ENCODE results near the gene FSTL4.
"Not testable (repeated sequence)": the region's sequence is repeated elsewhere in the genome, so short reads cannot be mapped to it uniquely, and the experiment has no call there.

FSTL4 gene

GRCh38 chr5:133546500-133546899 is 65.8 kb downstream of the FSTL4 start:
- DNase-seq = no peak

GRCh38 chr5:133544346-133544745 is 68.0 kb downstream of the FSTL4 start:
- no peak for DNase-seq

- no peak for DNase-seq
Measured at GRCh38 chr5:133539818-133540217, 72.5 kb downstream of the FSTL4 start.

GRCh38 chr5:133538718-133539117 is 73.6 kb downstream of the FSTL4 start:
- no peak for DNase-seq

GRCh38 chr5:133535241-133535929 is 77.0 kb downstream of the FSTL4 start:
- DNase-seq = not testable (repeated sequence)

- no peak for DNase-seq
Measured at GRCh38 chr5:133534566-133534965, 77.8 kb downstream of the FSTL4 start.

GRCh38 chr5:133533541-133533940 is 78.8 kb downstream of the FSTL4 start:
- DNase-seq = no peak

- DNase-seq = no peak
Measured at GRCh38 chr5:133531594-133531993, 80.7 kb downstream of the FSTL4 start.

- DNase-seq = no peak
Measured at GRCh38 chr5:133531178-133531577, 81.2 kb downstream of the FSTL4 start.

GRCh38 chr5:133530270-133530669 is 82.1 kb downstream of the FSTL4 start:
- DNase-seq = no peak

- DNase-seq = no peak
Measured at GRCh38 chr5:133528841-133529240, 83.5 kb downstream of the FSTL4 start.

- DNase-seq = no peak
Measured at GRCh38 chr5:133527311-133527710, 85.0 kb downstream of the FSTL4 start.

GRCh38 chr5:133526368-133526767 is 86.0 kb downstream of the FSTL4 start:
- no peak for DNase-seq

GRCh38 chr5:133525126-133525525 is 87.2 kb downstream of the FSTL4 start:
- DNase-seq = no peak

- no peak for DNase-seq
Measured at GRCh38 chr5:133524666-133525065, 87.7 kb downstream of the FSTL4 start.

GRCh38 chr5:133523961-133524586 is 88.3 kb downstream of the FSTL4 start:
- DNase-seq = no peak

GRCh38 chr5:133523013-133523658 is 89.2 kb downstream of the FSTL4 start:
- DNase-seq = no peak

- no peak for DNase-seq
Measured at GRCh38 chr5:133521801-133522200, 90.5 kb downstream of the FSTL4 start.

- DNase-seq = no peak
Measured at GRCh38 chr5:133520991-133521706, 91.2 kb downstream of the FSTL4 start.

GRCh38 chr5:133520062-133520461 is 92.3 kb downstream of the FSTL4 start:
- no peak for DNase-seq

GRCh38 chr5:133519191-133519590 is 93.2 kb downstream of the FSTL4 start:
- no peak for DNase-seq

- no peak for DNase-seq
Measured at GRCh38 chr5:133514456-133514855, 97.9 kb downstream of the FSTL4 start.

- DNase-seq = no peak
Measured at GRCh38 chr5:133512896-133513295, 99.4 kb downstream of the FSTL4 start.

All from activated effector memory CD4-positive, alpha-beta T cell treated with Interleukin-2 at 50 U/mL for 16 hours (primary cell).